ENCODE results near the gene TSPAN9. TPM values are rescaled to one million over a fixed set of nuclear protein-coding genes. Genes with fewer than 3 reads are reported as not detected.
A peak's percentile ranks its signal among the peaks of the same experiment; 100 is the strongest.

Gene TSPAN9
- total and polyA plus RNA-seq, 4 donors, result 23.0 to 72.3 (median 33.9) TPM

- Histone ChIP-seq H3K4me1 (ENCODE audit: control insufficient read depth in 5 of 5, insufficient read depth in 5 of 5, low read length in 5 of 5) (peaks cover 4 to 22% (median 16%) of the 10 kb centered on the region in 5 donors), H3K9ac (ENCODE audit: insufficient read depth in 1 of 2, low read length in 2 of 2) (no peak overlapping the region), H3K4me3 (no peak overlapping the region), H3K27me3 (ENCODE audit: control insufficient read depth in 3 of 3, insufficient read depth in 3 of 3, low read length in 2 of 3) (no peaks in the 10 kb centered on the region), H3K27ac (ENCODE audit: low read depth in 1 of 2, low read length in 1 of 2) (peak overlapping the region in 1 of 2 donors; percentile 17), H3K9me3 (ENCODE audit: control insufficient read depth in 4 of 4, insufficient read depth in 3 of 4, low read length in 3 of 4) (no peaks in the 10 kb centered on the region), H3K36me3 (ENCODE audit: control insufficient read depth in 4 of 4, insufficient read depth in 4 of 4, low read length in 4 of 4) (peaks cover 0 to 1% (median under 1%) of the 10 kb centered on the region in 4 donors)
- DNase-seq (no peak), ATAC-seq (ENCODE audit: insufficient read depth, low FRiP score) (no peak)
- TF ChIP-seq CTCF (IDR thresholded peaks at IDR 0.05; ENCODE audit: control extremely low read depth, extremely low read depth), result no peak
- WGBS, 2 donors, result 89 to 94% methylated on average over 14 of the region's 14 CpGs
These were observed 65.2 kb downstream of the TSPAN9 start for GRCh38 chr12:3142386-3142785.

- Histone ChIP-seq H3K4me3 (no peak overlapping the region), H3K9me3 (ENCODE audit: control insufficient read depth in 4 of 4, insufficient read depth in 3 of 4, low read length in 3 of 4) (no peaks in the 10 kb centered on the region), H3K27ac (ENCODE audit: low read depth in 1 of 2, low read length in 1 of 2) (peak overlapping the region in 1 of 2 donors; percentile 38), H3K4me1 (ENCODE audit: control insufficient read depth in 5 of 5, insufficient read depth in 5 of 5, low read length in 5 of 5) (peaks cover 0 to 30% (median 18%) of the 10 kb centered on the region in 5 donors), H3K27me3 (ENCODE audit: control insufficient read depth in 3 of 3, insufficient read depth in 3 of 3, low read length in 2 of 3) (no peaks in the 10 kb centered on the region), H3K9ac (ENCODE audit: insufficient read depth in 1 of 2, low read length in 2 of 2) (no peak overlapping the region), H3K36me3 (ENCODE audit: control insufficient read depth in 4 of 4, insufficient read depth in 4 of 4, low read length in 4 of 4) (peaks cover 0 to 3% (median 1%) of the 10 kb centered on the region in 4 donors)
- no peak for TF ChIP-seq CTCF (IDR thresholded peaks at IDR 0.05; ENCODE audit: control extremely low read depth, extremely low read depth)
- no peak for DNase-seq
- 94 to 97% methylated on average over 7 of the region's 7 CpGs for WGBS, 2 donors
- no peak for ATAC-seq (ENCODE audit: insufficient read depth, low FRiP score)
These were observed 67.3 kb downstream of the TSPAN9 start for GRCh38 chr12:3144495-3144894.

- 52 to 83% methylated on average over 13 of the region's 13 CpGs for WGBS, 2 donors
- Histone ChIP-seq H3K4me1 (ENCODE audit: control insufficient read depth in 5 of 5, insufficient read depth in 5 of 5, low read length in 5 of 5) (peaks cover 0 to 36% (median 22%) of the 10 kb centered on the region in 5 donors), H3K36me3 (ENCODE audit: control insufficient read depth in 4 of 4, insufficient read depth in 4 of 4, low read length in 4 of 4) (peaks cover 0 to 3% (median 1%) of the 10 kb centered on the region in 4 donors), H3K27me3 (ENCODE audit: control insufficient read depth in 3 of 3, insufficient read depth in 3 of 3, low read length in 2 of 3) (no peaks in the 10 kb centered on the region), H3K9me3 (ENCODE audit: control insufficient read depth in 4 of 4, insufficient read depth in 3 of 4, low read length in 3 of 4) (no peaks in the 10 kb centered on the region), H3K4me3 (no peak overlapping the region), H3K27ac (ENCODE audit: low read depth in 1 of 2, low read length in 1 of 2) (no peak overlapping the region), H3K9ac (ENCODE audit: insufficient read depth in 1 of 2, low read length in 2 of 2) (no peak overlapping the region)
- DNase-seq (peak; percentile 53 to 70 (median 59)), ATAC-seq (ENCODE audit: insufficient read depth, low FRiP score) (no peak)
- TF ChIP-seq CTCF (IDR thresholded peaks at IDR 0.05; ENCODE audit: control extremely low read depth, extremely low read depth), result no peak
These were observed 67.9 kb downstream of the TSPAN9 start for GRCh38 chr12:3145033-3145432.
